HG02798 (cell line): ENCODE results near the gene ABHD12B.
A peak's percentile ranks its signal among the peaks of the same experiment; 100 is the strongest.

ENCODE experiments used
- ATAC-seq: cut with Tn5 transposase; IDR thresholded peaks from one replicate; pipeline ENCODE4 v1.9.1; 2021; ENCODE audit warnings: mild to moderate bottlenecking; ENCODE audit not compliant: unreplicated experiment, poor library complexity

Gene ABHD12B

GRCh38 chr14:50837850-50838470 is 33.9 kb upstream of the ABHD12B start:
- no peak for ATAC-seq

GRCh38 chr14:50839048-50839447 is 32.8 kb upstream of the ABHD12B start:
- ATAC-seq: no peak

- ATAC-seq: no peak
Observed at GRCh38 chr14:50839691-50840090, 32.2 kb upstream of the ABHD12B start.

GRCh38 chr14:50844391-50844790 is 27.5 kb upstream of the ABHD12B start:
- ATAC-seq: no peak

- no peak for ATAC-seq
Observed at GRCh38 chr14:50845166-50845565, 26.7 kb upstream of the ABHD12B start.

DNA sequence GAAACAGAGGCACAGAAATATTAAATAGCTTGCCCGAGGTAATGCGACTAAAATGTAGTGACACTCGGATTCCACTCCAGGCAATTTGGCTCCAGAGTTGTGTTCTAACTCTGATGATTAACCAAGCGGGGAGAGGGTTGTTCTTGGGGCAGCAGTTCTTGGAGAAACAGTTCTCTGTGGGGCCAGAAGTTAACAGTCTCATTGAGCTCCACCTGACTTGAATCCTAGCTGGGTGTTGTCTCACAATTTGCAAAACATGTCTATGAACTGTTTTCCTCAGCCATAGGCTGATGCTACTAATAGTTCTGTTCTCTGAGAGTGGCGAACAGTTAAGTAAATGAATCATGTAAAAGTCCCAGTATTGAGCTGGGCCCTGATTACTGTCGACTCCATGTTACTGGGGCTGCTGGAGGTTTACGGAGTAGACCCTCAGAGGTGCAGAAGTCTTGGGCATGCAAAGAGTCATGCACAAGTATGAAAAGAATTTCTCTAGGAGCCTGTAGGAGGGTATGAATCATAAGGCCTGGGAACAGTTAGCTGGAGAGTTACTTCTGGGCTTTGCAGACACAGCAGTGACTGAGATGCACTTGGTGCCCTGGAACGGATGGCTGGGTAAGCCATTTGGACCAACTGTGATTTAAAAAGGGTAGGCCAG is 25.5 kb upstream of the ABHD12B start:
- ATAC-seq: no peak

DNA sequence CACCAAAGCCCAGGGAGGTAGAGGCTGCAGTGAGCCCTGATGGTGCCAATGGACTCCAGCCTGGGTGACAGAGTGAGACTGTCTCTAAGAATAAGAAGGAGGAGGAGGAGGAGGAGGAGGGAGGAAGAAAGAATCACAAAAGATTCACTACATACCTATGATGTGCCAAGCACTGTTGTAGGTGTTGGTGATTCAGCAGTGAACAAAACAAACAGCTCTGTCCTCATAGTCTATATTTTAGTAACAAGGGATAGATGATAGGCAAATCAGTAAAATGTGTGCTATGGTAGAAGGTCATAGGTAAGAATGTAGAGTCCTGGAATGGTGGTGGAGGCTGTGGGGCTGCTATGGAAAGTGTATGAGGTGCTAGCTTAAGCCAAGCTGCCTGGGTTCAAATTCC is 18.0 kb upstream of the ABHD12B start:
- no peak for ATAC-seq

GRCh38 chr14:50854521-50854920 is 17.3 kb upstream of the ABHD12B start:
- no peak for ATAC-seq

DNA sequence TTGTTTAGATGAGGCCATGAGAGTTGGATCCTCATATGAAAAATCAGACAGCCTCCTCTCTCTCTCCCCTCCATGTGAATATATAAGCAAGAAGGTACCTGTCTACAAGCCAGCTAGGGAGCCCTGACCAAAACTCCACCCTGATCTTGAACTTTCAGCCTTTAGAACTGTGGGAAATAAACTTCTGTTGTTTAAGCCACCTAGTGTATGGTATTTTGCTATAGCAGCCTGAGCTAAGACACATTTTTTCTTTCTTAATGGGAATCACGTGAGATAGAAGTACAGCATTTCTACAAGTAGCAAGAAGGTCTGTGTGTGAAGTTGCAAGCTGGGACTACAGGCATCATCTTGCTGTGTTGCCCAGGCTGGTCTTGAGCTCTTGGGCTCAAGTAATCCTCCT is 16.3 kb upstream of the ABHD12B start:
- ATAC-seq: no peak

GRCh38 chr14:50856660-50857059 is 15.2 kb upstream of the ABHD12B start:
- ATAC-seq: no peak

GRCh38 chr14:50859296-50859624 is 12.6 kb upstream of the ABHD12B start:
- no peak for ATAC-seq

GRCh38 chr14:50860478-50861086 is 11.3 kb upstream of the ABHD12B start:
- no peak for ATAC-seq

- ATAC-seq: no peak
Observed at GRCh38 chr14:50862036-50862570, 9.8 kb upstream of the ABHD12B start.

DNA sequence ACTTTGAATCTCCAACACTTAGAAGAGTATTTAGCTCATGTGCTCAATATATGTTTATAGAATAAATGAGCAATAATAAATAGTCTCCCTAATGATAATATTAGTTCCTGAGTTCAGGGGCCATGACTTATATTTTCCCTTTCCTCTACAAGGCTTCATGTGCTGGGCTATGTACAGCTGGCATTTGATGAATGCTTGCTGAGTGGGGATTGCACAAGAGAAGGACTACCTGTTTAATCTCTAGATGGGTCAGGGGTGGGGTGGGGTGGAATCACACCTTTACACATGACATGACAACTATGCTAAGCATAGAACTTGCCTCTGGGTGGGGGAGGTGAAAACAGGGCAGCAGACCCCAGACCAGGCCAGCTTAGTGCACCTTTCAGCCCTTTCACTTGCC is 7.6 kb upstream of the ABHD12B start:
- ATAC-seq: no peak

- no peak for ATAC-seq
Observed at GRCh38 chr14:50864946-50865345, 6.9 kb upstream of the ABHD12B start.

- ATAC-seq: no peak
Observed at GRCh38 chr14:50865391-50866076, 6.3 kb upstream of the ABHD12B start.

DNA sequence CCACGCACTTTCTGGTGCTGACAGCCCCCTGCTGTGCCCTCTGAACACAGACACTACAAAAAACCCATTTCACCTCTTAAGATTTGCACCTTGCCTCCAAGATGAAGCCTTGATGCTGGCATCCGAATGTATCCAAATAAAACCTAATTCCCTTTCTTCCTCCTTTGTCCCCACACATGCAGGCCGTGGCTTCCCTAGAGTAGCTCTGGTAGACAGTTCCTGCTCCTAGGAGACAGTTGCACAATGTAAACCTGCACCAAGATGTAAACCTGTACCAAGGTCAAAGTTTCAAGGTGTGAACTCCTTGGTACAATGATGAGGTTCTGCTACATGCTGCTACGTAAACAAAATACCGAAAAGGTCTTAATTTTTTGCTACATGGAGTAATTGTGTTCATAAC is 625 bp upstream of the ABHD12B start:
- no peak for ATAC-seq

GRCh38 chr14:50874757-50875156 is 2.9 kb downstream of the ABHD12B start:
- no peak for ATAC-seq

DNA sequence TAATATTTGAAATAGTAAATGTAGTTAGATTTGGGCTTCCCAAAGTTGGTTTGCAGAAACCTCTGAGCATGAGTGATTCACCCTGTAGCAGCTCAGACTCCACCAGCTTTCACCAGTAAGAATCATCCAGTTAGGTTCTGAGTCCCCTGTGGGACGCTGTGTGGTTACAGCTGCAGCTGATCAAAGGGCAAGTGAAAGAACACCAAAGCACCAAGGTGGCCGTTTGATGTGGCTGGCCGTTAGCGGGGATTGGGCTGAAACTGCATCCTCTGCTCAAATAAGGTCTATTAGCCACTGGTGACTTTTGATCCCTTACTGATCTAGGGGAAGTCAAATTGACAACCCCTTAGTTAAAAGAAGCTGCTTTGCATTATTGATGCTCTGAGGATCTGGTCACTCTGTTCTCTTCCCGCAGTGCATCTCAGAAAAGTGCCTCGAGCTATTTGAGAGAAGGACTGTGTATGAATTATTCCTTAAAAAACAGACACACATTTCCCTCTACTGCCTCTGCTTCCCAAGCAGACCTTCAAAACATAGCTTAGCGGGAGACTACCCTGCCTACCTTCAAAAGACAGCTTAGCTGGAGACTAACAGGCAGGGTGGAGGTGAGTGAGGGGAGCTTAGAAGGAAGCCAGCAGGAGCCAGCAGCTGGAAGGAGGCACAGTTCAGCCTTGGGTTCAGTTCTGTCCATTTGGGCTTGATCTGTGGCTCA is 3.7 kb downstream of the ABHD12B start:
- peak; percentile 98 for ATAC-seq

DNA sequence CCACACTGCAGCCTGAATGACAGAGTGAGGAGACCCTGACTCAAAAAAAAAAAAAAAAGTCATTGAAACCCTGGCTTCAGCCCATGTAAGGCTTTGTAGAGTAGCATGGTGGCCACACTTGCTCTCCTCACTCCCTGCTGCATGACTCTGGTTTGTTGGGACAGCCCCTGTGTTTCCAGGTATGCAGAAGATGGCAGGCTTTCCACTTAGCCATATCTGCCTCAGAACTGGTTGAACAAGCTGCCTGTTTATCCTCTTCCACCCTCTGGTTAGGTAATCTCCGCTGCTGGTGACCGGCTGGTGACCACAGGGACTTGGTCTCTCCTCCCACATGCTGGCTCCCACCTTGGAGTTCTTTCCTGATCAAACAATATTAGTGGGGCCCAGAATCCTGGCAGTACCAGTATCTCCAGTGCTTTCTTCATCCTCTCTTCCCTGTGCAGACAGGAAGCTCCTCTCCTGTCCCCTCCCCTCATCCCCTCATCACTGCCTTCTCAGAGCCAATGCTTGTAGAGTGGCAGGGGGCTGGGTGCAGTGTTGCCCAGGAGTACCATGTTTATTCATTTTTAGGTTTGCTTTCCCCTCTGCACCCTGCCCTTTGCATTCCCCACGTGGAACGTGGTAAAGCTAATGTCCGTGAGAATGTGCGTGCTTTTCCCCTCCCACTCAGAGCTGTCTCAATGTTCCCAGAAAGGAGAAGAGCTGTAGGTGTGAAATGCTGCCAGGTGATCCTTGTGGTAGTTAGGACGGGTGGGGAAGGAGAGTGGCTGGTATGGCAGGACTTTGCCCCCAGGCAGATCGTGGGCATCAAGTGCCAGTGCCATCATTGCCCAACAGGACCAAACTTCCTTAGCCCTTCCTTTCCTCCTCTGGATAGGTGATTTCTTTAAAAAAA is 11.3 kb downstream of the ABHD12B start:
- no peak for ATAC-seq
